ENCODE results near the gene AGBL1.

AGBL1 gene

DNA sequence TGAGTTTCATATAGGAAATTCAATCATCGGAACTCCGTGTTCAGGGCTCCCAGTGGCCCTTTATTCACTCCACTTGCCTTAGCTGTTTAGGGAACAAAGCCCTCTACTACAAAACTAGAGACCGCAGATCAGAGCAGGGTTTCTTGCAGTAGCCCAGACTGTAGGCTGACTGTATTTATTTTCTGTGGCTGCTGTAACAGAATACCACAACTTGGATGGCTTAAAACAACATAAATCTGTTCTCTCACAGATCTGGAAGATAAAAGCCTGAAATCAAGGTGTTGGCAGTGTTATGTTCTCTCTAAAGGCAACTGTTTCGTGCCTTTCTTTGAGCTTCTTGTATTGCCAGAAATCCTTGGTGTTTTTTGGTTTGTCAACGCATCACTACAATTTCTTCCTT lies 479.0 kb downstream of the AGBL1 start:
- ATAC-seq (replicated peaks) (no peak), DNase-seq (no peak)
- peaks cover 1 to 8% of the 10 kb centered on the region in 2 donors for H3K9me3 Mint-ChIP-seq
- no peaks in the 10 kb centered on the region for H3K36me3 Mint-ChIP-seq (ENCODE audit: insufficient read depth)
- H3K4me1 Mint-ChIP-seq (ENCODE audit: low read depth in 2 of 2) = no peaks in the 10 kb centered on the region
- H3K27ac Mint-ChIP-seq = no peak overlapping the region
- H3K27me3 Mint-ChIP-seq = no peaks in the 10 kb centered on the region
- no peak overlapping the region for H3K4me3 Mint-ChIP-seq

GRCh38 chr15:86568378-86568777 lies 488.7 kb downstream of the AGBL1 start:
- Mint-ChIP-seq H3K4me3 (no peak overlapping the region), H3K4me1 (ENCODE audit: low read depth in 2 of 2) (peaks cover 3 to 4% of the 10 kb centered on the region in 2 donors), H3K36me3 (ENCODE audit: insufficient read depth) (no peaks in the 10 kb centered on the region), H3K9me3 (peaks cover 0 to 3% of the 10 kb centered on the region in 2 donors), H3K27ac (no peak overlapping the region), H3K27me3 (peaks cover 18 to 40% of the 10 kb centered on the region in 2 donors)
- DNase-seq = no peak
- ATAC-seq (replicated peaks) = no peak

GRCh38 chr15:86570738-86571137 lies 491.1 kb downstream of the AGBL1 start:
- ATAC-seq (replicated peaks) (no peak), DNase-seq (no peak)
- H3K27me3 Mint-ChIP-seq = peaks cover 18 to 40% of the 10 kb centered on the region in 2 donors
- peaks cover 6 to 13% of the 10 kb centered on the region in 2 donors for H3K4me1 Mint-ChIP-seq (ENCODE audit: low read depth in 2 of 2)
- H3K36me3 Mint-ChIP-seq (ENCODE audit: insufficient read depth) = no peaks in the 10 kb centered on the region
- H3K27ac Mint-ChIP-seq = no peak overlapping the region
- H3K4me3 Mint-ChIP-seq = no peak overlapping the region
- no peaks in the 10 kb centered on the region for H3K9me3 Mint-ChIP-seq

DNA sequence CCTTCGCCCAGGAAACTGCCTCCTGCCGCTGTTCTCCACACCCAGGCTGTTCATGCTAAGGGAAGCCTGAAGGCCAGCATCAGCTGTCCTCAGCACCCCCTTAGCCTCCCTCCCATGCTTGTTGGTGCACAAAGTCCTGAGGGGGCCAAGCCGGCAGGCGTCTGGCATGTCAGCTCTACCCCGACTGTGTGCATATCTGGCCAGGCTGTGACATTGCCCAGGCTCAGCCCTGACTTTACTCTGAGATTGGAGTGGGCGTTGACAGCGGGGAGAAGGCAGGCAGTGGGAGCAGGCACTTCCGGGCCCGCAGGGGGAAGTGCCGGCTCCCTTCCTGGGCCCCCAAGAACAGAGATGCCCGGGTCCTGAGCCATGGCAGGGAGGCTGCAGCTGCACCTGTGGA lies 492.2 kb downstream of the AGBL1 start:
- no peak overlapping the region for H3K27ac Mint-ChIP-seq
- ATAC-seq (replicated peaks) (no peak), DNase-seq (no peak)
- no peaks in the 10 kb centered on the region for H3K36me3 Mint-ChIP-seq (ENCODE audit: insufficient read depth)
- H3K27me3 Mint-ChIP-seq = peaks cover 13 to 40% of the 10 kb centered on the region in 2 donors
- peaks cover 6 to 9% of the 10 kb centered on the region in 2 donors for H3K4me1 Mint-ChIP-seq (ENCODE audit: low read depth in 2 of 2)
- H3K4me3 Mint-ChIP-seq = no peak overlapping the region
- H3K9me3 Mint-ChIP-seq = peaks cover 0 to 2% of the 10 kb centered on the region in 2 donors

DNA sequence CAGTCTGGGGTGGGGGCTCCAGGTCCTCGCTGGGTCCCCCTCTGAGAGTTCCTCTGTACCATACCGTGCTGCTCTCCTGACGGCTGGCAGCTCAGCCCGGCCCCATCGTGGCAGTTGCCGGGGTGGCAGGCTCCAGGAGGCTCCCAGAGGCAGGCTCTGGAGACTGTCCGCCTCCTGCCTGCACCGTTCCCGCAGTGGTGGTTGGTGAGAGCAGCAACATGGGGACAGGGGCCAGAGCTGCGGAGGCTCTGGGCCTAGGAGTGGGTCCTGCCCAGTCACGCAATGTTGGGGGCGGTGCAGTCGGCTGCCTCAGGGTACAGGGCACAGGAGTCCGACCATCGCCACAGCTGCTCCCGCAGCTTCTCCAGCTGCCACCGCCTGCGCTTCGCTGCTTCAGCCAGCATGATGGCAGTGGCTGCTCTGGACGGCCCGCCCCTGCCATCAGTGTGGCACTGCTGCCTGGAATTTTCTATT lies 492.7 kb downstream of the AGBL1 start:
- ATAC-seq (replicated peaks) (no peak), DNase-seq (no peak)
- Mint-ChIP-seq H3K4me1 (ENCODE audit: low read depth in 2 of 2) (peaks cover 6 to 9% of the 10 kb centered on the region in 2 donors), H3K9me3 (peaks cover 0 to 2% of the 10 kb centered on the region in 2 donors), H3K4me3 (no peak overlapping the region), H3K27me3 (peaks cover 13 to 40% of the 10 kb centered on the region in 2 donors), H3K27ac (no peak overlapping the region), H3K36me3 (ENCODE audit: insufficient read depth) (no peaks in the 10 kb centered on the region)

GRCh38 chr15:86573476-86573875 lies 493.8 kb downstream of the AGBL1 start:
- DNase-seq (no peak), ATAC-seq (replicated peaks) (no peak)
- Mint-ChIP-seq H3K4me1 (ENCODE audit: low read depth in 2 of 2) (peaks cover 6 to 9% of the 10 kb centered on the region in 2 donors), H3K4me3 (no peak overlapping the region), H3K27me3 (peaks cover 13 to 40% of the 10 kb centered on the region in 2 donors), H3K9me3 (peaks cover 0 to 2% of the 10 kb centered on the region in 2 donors), H3K27ac (no peak overlapping the region), H3K36me3 (ENCODE audit: insufficient read depth) (no peaks in the 10 kb centered on the region)

DNA sequence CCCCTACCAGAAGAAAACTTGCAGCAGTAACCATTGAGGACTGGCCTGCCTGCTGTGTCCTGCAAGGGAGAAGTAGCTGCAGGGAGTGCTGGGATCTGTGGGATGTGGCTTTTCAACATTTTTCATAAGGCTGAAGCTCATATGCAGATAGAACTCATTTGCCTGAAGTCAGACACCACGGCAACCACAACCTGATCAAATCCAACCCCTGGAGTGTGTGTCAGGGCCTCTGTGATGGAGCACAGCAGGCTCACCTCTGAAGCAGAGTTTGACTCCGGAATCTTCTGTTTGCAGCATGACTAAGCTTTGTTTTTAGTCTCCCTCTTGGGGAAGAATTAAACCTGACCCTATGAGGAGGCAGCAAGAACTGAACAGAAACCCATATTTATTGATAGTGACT lies 508.7 kb downstream of the AGBL1 start:
- no peak for DNase-seq
- peaks cover 0 to 1% of the 10 kb centered on the region in 2 donors for H3K4me1 Mint-ChIP-seq (ENCODE audit: low read depth in 2 of 2)
- H3K36me3 Mint-ChIP-seq (ENCODE audit: insufficient read depth) = no peaks in the 10 kb centered on the region
- no peaks in the 10 kb centered on the region for H3K27me3 Mint-ChIP-seq
- H3K9me3 Mint-ChIP-seq = no peaks in the 10 kb centered on the region
- ATAC-seq (replicated peaks) = no peak
- no peak overlapping the region for H3K27ac Mint-ChIP-seq
- no peak overlapping the region for H3K4me3 Mint-ChIP-seq

DNA sequence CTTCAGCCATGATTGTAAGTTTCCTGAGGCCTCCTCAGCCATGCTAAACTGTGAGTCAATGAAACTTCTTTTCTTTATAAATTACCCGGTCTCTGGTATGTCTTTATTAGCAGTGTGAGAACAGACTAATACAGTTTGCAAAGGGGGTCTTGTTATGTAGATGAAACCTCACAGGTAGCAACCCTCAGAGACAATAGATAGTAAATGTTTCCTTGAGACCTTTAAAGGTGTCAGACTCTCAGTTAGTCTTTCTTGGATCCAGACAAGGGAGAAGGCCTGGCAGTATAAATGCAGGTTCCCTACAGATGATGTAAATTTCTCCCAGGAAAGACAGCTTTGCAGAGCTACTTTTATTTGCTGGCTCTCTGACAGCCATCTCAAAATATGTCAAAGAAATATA lies 510.8 kb downstream of the AGBL1 start:
- H3K27me3 Mint-ChIP-seq = no peaks in the 10 kb centered on the region
- no peak overlapping the region for H3K27ac Mint-ChIP-seq
- no peak for ATAC-seq (replicated peaks)
- H3K36me3 Mint-ChIP-seq (ENCODE audit: insufficient read depth) = no peaks in the 10 kb centered on the region
- no peak for DNase-seq
- no peaks in the 10 kb centered on the region for H3K9me3 Mint-ChIP-seq
- H3K4me3 Mint-ChIP-seq = no peak overlapping the region
- H3K4me1 Mint-ChIP-seq (ENCODE audit: low read depth in 2 of 2) = peaks cover 0 to 1% of the 10 kb centered on the region in 2 donors

DNA sequence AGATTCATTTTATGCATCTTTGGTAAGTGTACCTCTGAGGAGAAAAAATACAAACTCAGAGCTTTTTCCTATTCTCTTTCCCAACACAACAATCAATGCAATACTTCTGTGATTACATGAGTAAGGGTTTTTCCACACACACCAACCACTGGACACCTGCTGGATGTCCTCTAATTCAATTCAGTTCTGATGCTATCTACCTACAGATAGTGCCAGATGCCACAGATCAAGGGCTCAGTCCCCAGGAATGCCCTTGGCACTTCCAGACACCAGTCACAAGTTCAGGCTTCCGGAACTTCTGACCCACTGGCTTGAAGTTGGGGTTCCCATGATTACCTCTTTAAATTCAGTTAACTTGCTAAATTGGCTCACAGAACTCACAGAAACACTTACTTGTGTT lies 511.5 kb downstream of the AGBL1 start:
- Mint-ChIP-seq H3K27ac (no peak overlapping the region), H3K27me3 (no peaks in the 10 kb centered on the region), H3K4me1 (ENCODE audit: low read depth in 2 of 2) (peaks cover 0 to 1% of the 10 kb centered on the region in 2 donors), H3K4me3 (no peak overlapping the region), H3K9me3 (no peaks in the 10 kb centered on the region), H3K36me3 (ENCODE audit: insufficient read depth) (no peaks in the 10 kb centered on the region)
- DNase-seq (no peak), ATAC-seq (replicated peaks) (no peak)

GRCh38 chr15:86591994-86592735 lies 512.5 kb downstream of the AGBL1 start:
- ATAC-seq (replicated peaks) (no peak), DNase-seq (no peak)
- no peaks in the 10 kb centered on the region for H3K36me3 Mint-ChIP-seq (ENCODE audit: insufficient read depth)
- H3K27ac Mint-ChIP-seq = no peak overlapping the region
- H3K27me3 Mint-ChIP-seq = no peaks in the 10 kb centered on the region
- no peak overlapping the region for H3K4me3 Mint-ChIP-seq
- peaks cover 0 to 1% of the 10 kb centered on the region in 2 donors for H3K4me1 Mint-ChIP-seq (ENCODE audit: low read depth in 2 of 2)
- H3K9me3 Mint-ChIP-seq = no peaks in the 10 kb centered on the region

- Mint-ChIP-seq H3K4me3 (no peak overlapping the region), H3K36me3 (ENCODE audit: insufficient read depth) (no peaks in the 10 kb centered on the region), H3K4me1 (ENCODE audit: low read depth in 2 of 2) (peaks cover 0 to 1% of the 10 kb centered on the region in 2 donors), H3K27ac (no peak overlapping the region), H3K27me3 (no peaks in the 10 kb centered on the region), H3K9me3 (no peaks in the 10 kb centered on the region)
- DNase-seq (no peak), ATAC-seq (replicated peaks) (no peak)
Observed at GRCh38 chr15:86595741-86596140, 516.1 kb downstream of the AGBL1 start.

GRCh38 chr15:86603466-86603865 lies 523.8 kb downstream of the AGBL1 start:
- DNase-seq = no peak
- no peak overlapping the region for H3K4me3 Mint-ChIP-seq
- H3K9me3 Mint-ChIP-seq = no peaks in the 10 kb centered on the region
- H3K27ac Mint-ChIP-seq = no peak overlapping the region
- no peak for ATAC-seq (replicated peaks)
- H3K36me3 Mint-ChIP-seq (ENCODE audit: insufficient read depth) = no peaks in the 10 kb centered on the region
- H3K27me3 Mint-ChIP-seq = peaks cover 6 to 13% of the 10 kb centered on the region in 2 donors
- H3K4me1 Mint-ChIP-seq (ENCODE audit: low read depth in 2 of 2) = no peaks in the 10 kb centered on the region

DNA sequence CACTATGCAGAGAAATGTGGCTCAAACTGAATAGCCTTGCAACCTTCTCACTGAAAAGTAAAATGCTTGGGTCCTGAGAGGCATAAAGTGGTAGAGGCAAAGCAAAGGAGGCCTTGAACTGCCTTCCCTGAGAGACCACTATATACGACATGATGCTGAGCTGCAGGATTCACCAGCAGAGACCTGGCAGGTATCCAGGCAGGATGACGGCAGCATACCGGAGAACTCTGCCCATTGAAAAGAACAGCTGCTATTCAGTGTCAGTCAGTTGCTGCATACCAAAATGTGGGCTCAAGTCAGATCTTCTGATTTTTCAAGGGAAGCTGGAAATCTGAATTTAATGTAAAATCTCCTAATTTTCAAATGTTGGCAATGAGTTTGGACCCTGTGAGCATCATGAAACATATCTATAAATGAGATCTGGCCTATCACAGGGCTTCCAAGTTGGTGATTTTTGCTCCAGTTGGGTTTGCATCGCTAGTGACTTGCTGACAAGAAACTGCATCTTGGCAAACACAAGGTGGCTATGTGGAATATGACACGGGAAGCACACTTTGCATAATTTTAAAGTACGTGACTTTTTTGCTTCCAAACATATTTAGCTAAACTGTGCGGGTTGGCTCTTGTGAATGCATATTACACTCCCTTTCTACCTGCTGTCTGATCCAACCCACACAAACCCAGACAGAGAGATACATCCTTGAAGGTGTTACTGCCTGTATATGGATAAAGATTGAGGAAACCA lies 529.0 kb downstream of the AGBL1 start:
- Mint-ChIP-seq H3K36me3 (ENCODE audit: insufficient read depth) (no peaks in the 10 kb centered on the region), H3K4me1 (ENCODE audit: low read depth in 2 of 2) (peaks cover 28 to 29% of the 10 kb centered on the region in 2 donors), H3K4me3 (no peak overlapping the region), H3K9me3 (no peaks in the 10 kb centered on the region), H3K27ac (no peak overlapping the region), H3K27me3 (peaks cover 6 to 11% of the 10 kb centered on the region in 2 donors)
- ATAC-seq (replicated peaks) (no peak), DNase-seq (no peak)

- H3K9me3 Mint-ChIP-seq = no peaks in the 10 kb centered on the region
- H3K27ac Mint-ChIP-seq = no peak overlapping the region
- no peak for ATAC-seq (replicated peaks)
- no peak overlapping the region for H3K4me3 Mint-ChIP-seq
- peaks cover 28 to 29% of the 10 kb centered on the region in 2 donors for H3K4me1 Mint-ChIP-seq (ENCODE audit: low read depth in 2 of 2)
- peaks cover 6 to 7% of the 10 kb centered on the region in 2 donors for H3K27me3 Mint-ChIP-seq
- no peak for DNase-seq
- H3K36me3 Mint-ChIP-seq (ENCODE audit: insufficient read depth) = no peaks in the 10 kb centered on the region
Observed at GRCh38 chr15:86609275-86609674, 529.6 kb downstream of the AGBL1 start.

All from effector memory CD8-positive, alpha-beta T cell (primary cell).